Measurements from ENCODE around the gene NR6A1.

Gene NR6A1

GRCh38 chr9:124593651-124594058, 177.5 kb downstream of the NR6A1 start:
- Histone ChIP-seq H3K27me3 (ENCODE audit: insufficient read depth, insufficient read length) (no peaks in the 10 kb centered on the region), H3K36me3 (ENCODE audit: insufficient read depth, insufficient read length, low read length) (no peaks in the 10 kb centered on the region), H3K4me3 (ENCODE audit: insufficient read length, low read depth) (peak overlapping the region; percentile 6), H3K4me1 (ENCODE audit: insufficient read depth, insufficient read length) (peaks cover 4% of the 10 kb centered on the region), H3K9ac (ENCODE audit: insufficient read length, low read depth) (no peak overlapping the region), H3K9me3 (ENCODE audit: insufficient read depth, low read length) (no peaks in the 10 kb centered on the region)
- DNase-seq (ENCODE audit: low read depth, low spot score), result peak; percentile 82
- TF ChIP-seq ZNF274 (IDR thresholded peaks at IDR 0.05; ENCODE audit: low read depth, low read length), result no peak
- TF ChIP-seq YY1 (IDR thresholded peaks at IDR 0.05; ENCODE audit: insufficient read depth, insufficient read length), result no peak
- no peak for TF ChIP-seq SUZ12 (IDR thresholded peaks at IDR 0.05; ENCODE audit: extremely low read depth, insufficient read depth, insufficient read length)

GRCh38 chr9:124593200-124593599, 177.9 kb downstream of the NR6A1 start:
- no peak overlapping the region for H3K9ac ChIP-seq (ENCODE audit: insufficient read length, low read depth)
- peaks cover 4% of the 10 kb centered on the region for H3K4me1 ChIP-seq (ENCODE audit: insufficient read depth, insufficient read length)
- H3K9me3 ChIP-seq (ENCODE audit: insufficient read depth, low read length), result no peaks in the 10 kb centered on the region

GRCh38 chr9:124590889-124591641, 180.0 kb downstream of the NR6A1 start:
- no peak for DNase-seq (ENCODE audit: low read depth, low spot score)
- no peak for TF ChIP-seq ZNF274 (IDR thresholded peaks at IDR 0.05; ENCODE audit: low read depth, low read length)
- no peak for TF ChIP-seq YY1 (IDR thresholded peaks at IDR 0.05; ENCODE audit: insufficient read depth, insufficient read length)
- no peak for TF ChIP-seq SUZ12 (IDR thresholded peaks at IDR 0.05; ENCODE audit: extremely low read depth, insufficient read depth, insufficient read length)
- Histone ChIP-seq H3K9ac (ENCODE audit: insufficient read length, low read depth) (no peak overlapping the region), H3K27me3 (ENCODE audit: insufficient read depth, insufficient read length) (no peaks in the 10 kb centered on the region), H3K9me3 (ENCODE audit: insufficient read depth, low read length) (no peaks in the 10 kb centered on the region), H3K4me1 (ENCODE audit: insufficient read depth, insufficient read length) (peaks cover 4% of the 10 kb centered on the region), H3K4me3 (ENCODE audit: insufficient read length, low read depth) (no peak overlapping the region), H3K36me3 (ENCODE audit: insufficient read depth, insufficient read length, low read length) (no peaks in the 10 kb centered on the region)

More at GRCh38 chr9:124593200-124593599, 177.9 kb downstream of the NR6A1 start:
- Histone ChIP-seq H3K36me3 (ENCODE audit: insufficient read depth, insufficient read length, low read length) (no peaks in the 10 kb centered on the region), H3K4me3 (ENCODE audit: insufficient read length, low read depth) (peak overlapping the region; percentile 6), H3K27me3 (ENCODE audit: insufficient read depth, insufficient read length) (no peaks in the 10 kb centered on the region)
- no peak for DNase-seq (ENCODE audit: low read depth, low spot score)
- TF ChIP-seq YY1 (IDR thresholded peaks at IDR 0.05; ENCODE audit: insufficient read depth, insufficient read length), result no peak
- no peak for TF ChIP-seq SUZ12 (IDR thresholded peaks at IDR 0.05; ENCODE audit: extremely low read depth, insufficient read depth, insufficient read length)
- no peak for TF ChIP-seq ZNF274 (IDR thresholded peaks at IDR 0.05; ENCODE audit: low read depth, low read length)

GRCh38 chr9:124584631-124585030, 186.5 kb downstream of the NR6A1 start:
- Histone ChIP-seq H3K4me3 (ENCODE audit: insufficient read length, low read depth) (no peak overlapping the region), H3K36me3 (ENCODE audit: insufficient read depth, insufficient read length, low read length) (no peaks in the 10 kb centered on the region), H3K4me1 (ENCODE audit: insufficient read depth, insufficient read length) (no peaks in the 10 kb centered on the region), H3K9me3 (ENCODE audit: insufficient read depth, low read length) (no peaks in the 10 kb centered on the region), H3K9ac (ENCODE audit: insufficient read length, low read depth) (no peak overlapping the region), H3K27me3 (ENCODE audit: insufficient read depth, insufficient read length) (no peaks in the 10 kb centered on the region)
- TF ChIP-seq SUZ12 (IDR thresholded peaks at IDR 0.05; ENCODE audit: extremely low read depth, insufficient read depth, insufficient read length) (no peak), ZNF274 (IDR thresholded peaks at IDR 0.05; ENCODE audit: low read depth, low read length) (no peak), YY1 (IDR thresholded peaks at IDR 0.05; ENCODE audit: insufficient read depth, insufficient read length) (no peak)
- no peak for DNase-seq (ENCODE audit: low read depth, low spot score)

GRCh38 chr9:124583134-124583533, 188.0 kb downstream of the NR6A1 start:
- no peak for TF ChIP-seq SUZ12 (IDR thresholded peaks at IDR 0.05; ENCODE audit: extremely low read depth, insufficient read depth, insufficient read length)
- TF ChIP-seq YY1 (IDR thresholded peaks at IDR 0.05; ENCODE audit: insufficient read depth, insufficient read length), result no peak
- TF ChIP-seq ZNF274 (IDR thresholded peaks at IDR 0.05; ENCODE audit: low read depth, low read length), result no peak
- Histone ChIP-seq H3K9ac (ENCODE audit: insufficient read length, low read depth) (no peak overlapping the region), H3K9me3 (ENCODE audit: insufficient read depth, low read length) (no peaks in the 10 kb centered on the region), H3K27me3 (ENCODE audit: insufficient read depth, insufficient read length) (no peaks in the 10 kb centered on the region), H3K4me3 (ENCODE audit: insufficient read length, low read depth) (no peak overlapping the region), H3K36me3 (ENCODE audit: insufficient read depth, insufficient read length, low read length) (no peaks in the 10 kb centered on the region), H3K4me1 (ENCODE audit: insufficient read depth, insufficient read length) (no peaks in the 10 kb centered on the region)
- no peak for DNase-seq (ENCODE audit: low read depth, low spot score)

- no peaks in the 10 kb centered on the region for H3K4me1 ChIP-seq (ENCODE audit: insufficient read depth, insufficient read length)
- no peaks in the 10 kb centered on the region for H3K27me3 ChIP-seq (ENCODE audit: insufficient read depth, insufficient read length)
- no peaks in the 10 kb centered on the region for H3K36me3 ChIP-seq (ENCODE audit: insufficient read depth, insufficient read length, low read length)
- no peak for DNase-seq (ENCODE audit: low read depth, low spot score)
- H3K9me3 ChIP-seq (ENCODE audit: insufficient read depth, low read length), result no peaks in the 10 kb centered on the region
- H3K4me3 ChIP-seq (ENCODE audit: insufficient read length, low read depth), result no peak overlapping the region
- no peak for TF ChIP-seq SUZ12 (IDR thresholded peaks at IDR 0.05; ENCODE audit: extremely low read depth, insufficient read depth, insufficient read length)
- TF ChIP-seq YY1 (IDR thresholded peaks at IDR 0.05; ENCODE audit: insufficient read depth, insufficient read length), result no peak
- no peak overlapping the region for H3K9ac ChIP-seq (ENCODE audit: insufficient read length, low read depth)
Observed at GRCh38 chr9:124580186-124580585, 190.9 kb downstream of the NR6A1 start.

GRCh38 chr9:124576751-124577150, 194.4 kb downstream of the NR6A1 start:
- Histone ChIP-seq H3K9ac (ENCODE audit: insufficient read length, low read depth) (no peak overlapping the region), H3K9me3 (ENCODE audit: insufficient read depth, low read length) (no peaks in the 10 kb centered on the region), H3K4me3 (ENCODE audit: insufficient read length, low read depth) (no peak overlapping the region), H3K4me1 (ENCODE audit: insufficient read depth, insufficient read length) (no peaks in the 10 kb centered on the region), H3K27me3 (ENCODE audit: insufficient read depth, insufficient read length) (no peaks in the 10 kb centered on the region), H3K36me3 (ENCODE audit: insufficient read depth, insufficient read length, low read length) (no peaks in the 10 kb centered on the region)
- TF ChIP-seq SUZ12 (IDR thresholded peaks at IDR 0.05; ENCODE audit: extremely low read depth, insufficient read depth, insufficient read length) (no peak), ZNF274 (IDR thresholded peaks at IDR 0.05; ENCODE audit: low read depth, low read length) (no peak), YY1 (IDR thresholded peaks at IDR 0.05; ENCODE audit: insufficient read depth, insufficient read length) (no peak)
- no peak for DNase-seq (ENCODE audit: low read depth, low spot score)
